SK-N-SH (cell line): Measurements from ENCODE around the gene LTBP2. TPM values are rescaled to one million over a fixed set of nuclear protein-coding genes. Genes with fewer than 3 reads are reported as not detected.

ENCODE experiments used
- CTCF ChIA-PET: fragments of 300-600, 350-600 bp; formaldehyde crosslinking; extraction: SDS; loops from one replicate; lab custom pipeline; 2021; lab: Yijun Ruan, JAX
- POLR2A ChIA-PET: fragments of 350-600 bp; sonication (Branson Sonifier 250); formaldehyde crosslinking; extraction: SDS; loops from one replicate; lab custom pipeline; 2020; ENCODE audit warnings: antibody characterized with exemption, inconsistent platforms; lab: Yijun Ruan, JAX
- DNase-seq: peaks from one replicate; pipeline ENCODE4 v3.0.0; 2012
- H2AFZ ChIP-seq: fragments of 200-600 bp; sonication (generic); 2 replicates; pipeline ENCODE4 v1.8.1; 2016; ENCODE audit warnings: antibody characterized with exemption, mild to moderate bottlenecking, low read depth
- H3F3A ChIP-seq: fragments of 200-600 bp; sonication (generic); replicated peaks from 2 replicates; pipeline ENCODE3; 2016; ENCODE audit warnings: antibody characterized with exemption, mild to moderate bottlenecking; ENCODE audit not compliant: insufficient read depth
- H3K27ac ChIP-seq, 2 experiments: fragments of 200-500 bp in 1 of 2; fragments of 200-600 bp in 1 of 2; sonication (Bioruptor generic) in 1 of 2; sonication (generic), shearing (Covaris generic) in 1 of 2; 2 replicates each; pipeline versions ENCODE4 v1.5.1 to v1.6.1; 2014 to 2016; ENCODE audit warnings: low read depth in 2 of 2, inconsistent platforms in 1 of 2, low read length in 1 of 2, mild to moderate bottlenecking in 1 of 2, mixed read lengths in 1 of 2
- H3K27me3 ChIP-seq: fragments of 200-600 bp; sonication (generic), shearing (Covaris generic); 2 replicates; pipeline ENCODE4 v1.6.1; 2016; ENCODE audit warnings: mixed run types; ENCODE audit not compliant: insufficient read depth
- H3K36me3 ChIP-seq, 2 experiments: fragments of 200-500 bp in 1 of 2; fragments of 200-600 bp in 1 of 2; sonication (Bioruptor generic) in 1 of 2; sonication (generic) in 1 of 2; replicated peaks in 1 of 2; 2 replicates each; pipeline versions ENCODE3 to v1.5.1; 2014 to 2016; ENCODE audit warnings: low read length in 1 of 2, mild to moderate bottlenecking in 1 of 2; ENCODE audit not compliant: insufficient read depth in 2 of 2, control insufficient read depth in 1 of 2
- H3K4me1 ChIP-seq, 2 experiments: fragments of 200-500 bp in 1 of 2; fragments of 200-600 bp in 1 of 2; sonication (Bioruptor generic) in 1 of 2; sonication (generic), shearing (Covaris generic) in 1 of 2; 2 replicates each; pipeline versions ENCODE4 v1.5.1 to v1.6.1; 2014 to 2016; ENCODE audit warnings: low read depth in 1 of 2, low read length in 1 of 2, mixed run types in 1 of 2; ENCODE audit not compliant: insufficient read depth in 2 of 2, control insufficient read depth in 1 of 2
- H3K4me2 ChIP-seq: fragments of 200-600 bp; sonication (generic), shearing (Covaris generic); 2 replicates; pipeline ENCODE4 v1.6.1; 2017; ENCODE audit warnings: mixed run types
- H3K4me3 ChIP-seq, 2 experiments: fragments of 200-500 bp in 1 of 2; fragments of 200-600 bp in 1 of 2; sonication (Bioruptor generic) in 1 of 2; sonication (generic), shearing (Covaris generic) in 1 of 2; 2 replicates each; pipeline versions ENCODE4 v1.5.1 to v1.8.1; 2014 to 2016; ENCODE audit warnings: low read depth in 2 of 2, inconsistent platforms in 1 of 2, low read length in 1 of 2, mild to moderate bottlenecking in 1 of 2, mixed read lengths in 1 of 2, moderate library complexity in 1 of 2
- H3K79me2 ChIP-seq: fragments of 200-600 bp; sonication (generic); 2 replicates; pipeline ENCODE4 v1.8.1; 2017; ENCODE audit warnings: mild to moderate bottlenecking; ENCODE audit not compliant: insufficient read depth
- H3K9ac ChIP-seq: fragments of 200-600 bp; sonication (generic); 2 replicates; pipeline ENCODE4 v1.6.1; 2017; ENCODE audit warnings: mixed run types
- H3K9me2 ChIP-seq: fragments of 200-600 bp; sonication (generic); 2 replicates; pipeline ENCODE4 v1.6.1; 2017; ENCODE audit warnings: mixed run types
- H3K9me3 ChIP-seq: fragments of 200-600 bp; sonication (generic); 2 replicates; pipeline ENCODE4 v1.6.1; 2017; ENCODE audit warnings: mixed run types, mild to moderate bottlenecking, moderate library complexity
- H4K20me1 ChIP-seq: fragments of 200-600 bp; sonication (generic); 2 replicates; pipeline ENCODE4 v1.6.1; 2017; ENCODE audit warnings: mild to moderate bottlenecking, mixed run types; ENCODE audit not compliant: insufficient read depth
- CHD2 ChIP-seq: fragments of 150-350 bp; IDR thresholded peaks from 2 replicates; pipeline ENCODE4 v1.6.1; 2018; ENCODE audit warnings: low read length; ENCODE audit not compliant: partially characterized antibody
- CTCF ChIP-seq: fragments of 200-600 bp; sonication (generic); IDR thresholded peaks from 2 replicates; pipeline ENCODE4 v1.6.1; 2017; ENCODE audit warnings: antibody characterized with exemption, mild to moderate bottlenecking, moderate library complexity
- ELF1 ChIP-seq: IDR thresholded peaks from 2 replicates; pipeline ENCODE4 v1.4.0; 2012
- FOSL2 ChIP-seq: IDR thresholded peaks from 2 replicates; pipeline ENCODE4 v1.4.0; 2012; ENCODE audit warnings: low read depth, mild to moderate bottlenecking, moderate library complexity, borderline replicate concordance
- FOXJ3 ChIP-seq: sonication (generic); formaldehyde crosslinking; IDR thresholded peaks from 2 replicates; pipeline ENCODE4 v1.5.1; 2020; ENCODE audit warnings: mild to moderate bottlenecking, missing genetic modification reagents
- FOXM1 ChIP-seq: IDR thresholded peaks from 2 replicates; pipeline ENCODE4 v1.4.0; 2012; ENCODE audit warnings: low read depth, mild to moderate bottlenecking
- GATA2 ChIP-seq: sonication (generic); formaldehyde crosslinking; IDR thresholded peaks from 2 replicates; pipeline ENCODE4 v1.5.0; 2020; ENCODE audit warnings: mild to moderate bottlenecking, missing genetic modification reagents
- IRF3 ChIP-seq: fragments of 150-350 bp; IDR thresholded peaks from 2 replicates; pipeline ENCODE4 v1.6.1; 2016; ENCODE audit warnings: mild to moderate bottlenecking, low read depth, low read length
- NRF1 ChIP-seq: IDR thresholded peaks from 2 replicates; pipeline ENCODE4 v1.6.1; 2012; ENCODE audit warnings: low read depth, mild to moderate bottlenecking, low read length
- POLR2AphosphoS5 ChIP-seq: IDR thresholded peaks from 2 replicates; pipeline ENCODE4 v1.6.1; 2012; ENCODE audit warnings: low read depth, low read length
- RAD21 ChIP-seq: IDR thresholded peaks from 2 replicates; pipeline ENCODE4 v1.6.1; 2012; ENCODE audit warnings: mild to moderate bottlenecking, low read length
- RCOR1 ChIP-seq: fragments of 150-350 bp; IDR thresholded peaks from 2 replicates; pipeline ENCODE4 v1.6.1; 2017; ENCODE audit warnings: antibody characterized with exemption, low read length
- REST ChIP-seq: IDR thresholded peaks from 2 replicates; pipeline ENCODE4 v1.6.1; 2012; ENCODE audit warnings: mild to moderate bottlenecking, low read depth, low read length, moderate library complexity
- RXRA ChIP-seq: IDR thresholded peaks from 2 replicates; pipeline ENCODE4 v1.4.0; 2012; ENCODE audit warnings: low read depth, mild to moderate bottlenecking, borderline replicate concordance
- SIN3A ChIP-seq: IDR thresholded peaks from 2 replicates; pipeline ENCODE4 v1.6.1; 2012; ENCODE audit warnings: low read depth, mild to moderate bottlenecking, low read length, moderate library complexity, borderline replicate concordance
- SMC3 ChIP-seq: IDR thresholded peaks from 2 replicates; pipeline ENCODE4 v1.6.1; 2012; ENCODE audit warnings: low read depth, low read length, improper control_type of control experiment
- TAF1 ChIP-seq: IDR thresholded peaks from 2 replicates; pipeline ENCODE4 v1.6.1; 2012; ENCODE audit warnings: low read depth, mild to moderate bottlenecking, low read length, moderate library complexity, borderline replicate concordance
- TCF12 ChIP-seq: IDR thresholded peaks from 2 replicates; pipeline ENCODE4 v1.4.0; 2012
- USF1 ChIP-seq: IDR thresholded peaks from 2 replicates; pipeline ENCODE4 v1.4.0; 2012; ENCODE audit warnings: low read depth, borderline replicate concordance
- USF2 ChIP-seq: fragments of 150-350 bp; IDR thresholded peaks from 2 replicates; pipeline ENCODE4 v1.6.1; 2017; ENCODE audit warnings: antibody characterized with exemption, low read length, low read depth, borderline replicate concordance
- YY1 ChIP-seq: IDR thresholded peaks from 2 replicates; pipeline ENCODE4 v1.4.0; 2012; ENCODE audit warnings: low read depth, mild to moderate bottlenecking
- ZBTB33 ChIP-seq: IDR thresholded peaks from 2 replicates; pipeline ENCODE4 v1.4.0; 2012; ENCODE audit warnings: low read depth, borderline replicate concordance
- WGBS: methylation state at CpG from one replicate; pipeline ENCODE4 v1.1.6; 2017; ENCODE audit warnings: low lambda C conversion rate; 5-methylcytosine and 5-hydroxymethylcytosine counted together
- polyA plus RNA-seq, 3 experiments: library from polyadenylated mRNA; depleted of rRNA; stranded (reverse); fragments of >200 nt; gene quantifications; 2 replicates each; pipeline ENCODE4 v1.2.3, GENCODE V29; 2012

LTBP2 gene
- polyA plus RNA-seq, 1 of the 3 experiments (the other 2 are of a cell fraction): 58.8 TPM

GRCh38 chr14:74608959-74609611 lies 3.0 kb downstream of the LTBP2 start:
- Histone ChIP-seq H3K4me1 (peaks cover 39 to 41% of the 10 kb centered on the region in 2 experiments; a peak in 3 of 4 replicates), H3K27ac (no peak overlapping the region), H3K4me3 (peak overlapping the region in 1 of 2 experiments; percentile 73; a peak in 1 of 4 replicates), H2AFZ (no peak overlapping the region), H3K4me2 (peak overlapping the region; percentile 93), H3K27me3 (no peaks in the 10 kb centered on the region), H4K20me1 (peaks cover 19% of the 10 kb centered on the region; the same call in 1 of the 2 replicates), H3F3A (peaks cover 32% of the 10 kb centered on the region), H3K36me3 (peaks cover 0 to 23% of the 10 kb centered on the region in 2 experiments), H3K9ac (no peak overlapping the region; the same call in 1 of the 2 replicates), H3K9me3 (no peaks in the 10 kb centered on the region), H3K9me2 (no peaks in the 10 kb centered on the region), H3K79me2 (peaks cover 98% of the 10 kb centered on the region)
- POLR2A ChIA-PET: interaction anchor here (0.6 to 1.1 kb wide), 3 partner anchors 68 to 154 kb away, joined by 3 read pairs; no protein-coding TSS in a partner anchor
- CTCF ChIA-PET: interaction anchor here (0.6 to 6.4 kb wide), 58 partner anchors 8 to 298 kb away, joined by 3 to 126 read pairs (median 5); partner anchors contain the start of genes ISCA2, NPC2, SYNDIG1L and YLPM1
- DNase-seq: peak; percentile 79
- 51% methylated on average over 4 of the region's 4 CpGs for WGBS
- TF ChIP-seq RXRA: no peak
- no peak for TF ChIP-seq FOXM1
- TF ChIP-seq YY1: peak; percentile 44; the same call in 1 of the 2 replicates
- no peak for TF ChIP-seq POLR2AphosphoS5
- no peak for TF ChIP-seq ELF1
- no peak; the same call in 1 of the 2 replicates for TF ChIP-seq SIN3A
- TF ChIP-seq FOXJ3 (CRISPR knock-in tag): no peak
- no peak for TF ChIP-seq ZBTB33
- no peak for TF ChIP-seq FOSL2
- no peak for TF ChIP-seq IRF3
- peak; percentile 98 for TF ChIP-seq CTCF
- peak; percentile 89 for TF ChIP-seq SMC3
- peak; percentile 40; the same call in 1 of the 2 replicates for TF ChIP-seq RCOR1
- no peak for TF ChIP-seq GATA2 (CRISPR knock-in tag)
- peak; percentile 67; the same call in 1 of the 2 replicates for TF ChIP-seq USF1
- no peak for TF ChIP-seq TAF1
- no peak for TF ChIP-seq TCF12
- no peak for TF ChIP-seq USF2
- TF ChIP-seq REST: no peak
- TF ChIP-seq CHD2: peak; percentile 28
- TF ChIP-seq NRF1: no peak
- TF ChIP-seq RAD21: peak; percentile 92
